ENCODE measurements around the gene PSMD1.

PSMD1 gene

GRCh38 chr2:231049286-231050017 is 7.2 kb upstream of the PSMD1 start:
- DNase-seq (ENCODE audit: extremely low read depth, insufficient read length): no peak
- TF ChIP-seq CTCF (IDR thresholded peaks at IDR 0.05; ENCODE audit: insufficient read depth, low read length, poor library complexity, severe bottlenecking): no peak
- no peak overlapping the region for H3K4me3 ChIP-seq (replicated peaks; ENCODE audit: low read depth, low read length)
- no peaks in the 10 kb centered on the region; the same call in 1 of the 2 replicates for H3K27me3 ChIP-seq (replicated peaks; ENCODE audit: control insufficient read depth, insufficient read depth, low read length)
- H3K36me3 ChIP-seq (ENCODE audit: control insufficient read depth, insufficient read depth, low read length): no peaks in the 10 kb centered on the region

DNA sequence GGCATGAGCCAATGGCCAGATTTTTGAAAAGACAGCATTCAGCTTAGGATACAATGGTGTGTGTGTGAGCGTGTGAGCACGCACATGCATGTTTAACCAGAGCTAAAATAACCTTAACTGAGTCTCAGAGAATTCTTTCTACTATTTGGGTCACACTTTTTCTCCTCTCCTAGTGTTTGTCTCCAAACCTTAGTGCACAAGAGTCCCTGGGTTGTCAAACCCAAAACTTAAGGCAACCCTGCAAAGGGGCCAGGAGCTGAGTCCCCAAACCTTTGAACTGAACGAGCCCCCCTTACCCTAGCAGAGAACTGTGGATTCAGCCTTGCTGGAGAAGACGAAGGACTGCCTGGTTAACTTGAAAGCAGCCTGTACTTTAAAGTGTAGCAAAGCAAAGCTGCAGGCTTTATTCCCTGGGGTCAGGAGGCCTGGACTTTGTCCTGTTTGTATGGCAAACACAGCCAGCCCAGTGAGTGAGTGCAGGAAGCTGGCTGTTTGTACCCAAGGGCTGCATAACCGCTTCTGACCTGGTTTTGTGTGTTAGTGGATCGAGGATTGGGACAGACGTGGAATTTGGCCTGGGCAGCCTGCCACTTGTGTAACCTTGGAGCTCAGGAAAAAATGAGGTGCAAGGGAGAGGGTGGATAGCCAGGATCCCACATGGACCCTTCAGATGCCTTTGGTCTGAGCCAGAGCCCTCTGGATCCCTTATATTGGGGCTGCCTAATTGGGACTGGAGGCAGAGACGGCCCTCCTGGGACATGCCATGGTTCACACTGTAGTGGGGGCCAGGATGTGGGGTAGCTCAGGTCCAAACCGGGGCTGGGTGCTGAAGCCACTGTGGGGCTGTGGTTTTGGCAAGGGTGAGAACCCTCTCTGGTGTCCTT is 6.4 kb upstream of the PSMD1 start:
- no peak for TF ChIP-seq CTCF (IDR thresholded peaks at IDR 0.05; ENCODE audit: insufficient read depth, low read length, poor library complexity, severe bottlenecking)
- Histone ChIP-seq H3K27me3 (replicated peaks; ENCODE audit: control insufficient read depth, insufficient read depth, low read length) (no peaks in the 10 kb centered on the region; the same call in 1 of the 2 replicates), H3K36me3 (ENCODE audit: control insufficient read depth, insufficient read depth, low read length) (no peaks in the 10 kb centered on the region), H3K4me3 (replicated peaks; ENCODE audit: low read depth, low read length) (no peak overlapping the region)
- no peak for DNase-seq (ENCODE audit: extremely low read depth, insufficient read length)

- Histone ChIP-seq H3K4me3 (replicated peaks; ENCODE audit: low read depth, low read length) (no peak overlapping the region), H3K36me3 (ENCODE audit: control insufficient read depth, insufficient read depth, low read length) (no peaks in the 10 kb centered on the region), H3K27me3 (replicated peaks; ENCODE audit: control insufficient read depth, insufficient read depth, low read length) (no peaks in the 10 kb centered on the region; the same call in 1 of the 2 replicates)
- no peak for TF ChIP-seq CTCF (IDR thresholded peaks at IDR 0.05; ENCODE audit: insufficient read depth, low read length, poor library complexity, severe bottlenecking)
- no peak for DNase-seq (ENCODE audit: extremely low read depth, insufficient read length)
These were observed 5.6 kb upstream of the PSMD1 start for GRCh38 chr2:231051116-231051515.

- Histone ChIP-seq H3K4me3 (replicated peaks; ENCODE audit: low read depth, low read length) (peak overlapping the region; percentile 56), H3K36me3 (ENCODE audit: control insufficient read depth, insufficient read depth, low read length) (no peaks in the 10 kb centered on the region), H3K27me3 (replicated peaks; ENCODE audit: control insufficient read depth, insufficient read depth, low read length) (no peaks in the 10 kb centered on the region; the same call in 1 of the 2 replicates)
- peak; percentile 99 for TF ChIP-seq CTCF (IDR thresholded peaks at IDR 0.05; ENCODE audit: insufficient read depth, low read length, poor library complexity, severe bottlenecking)
- DNase-seq (ENCODE audit: extremely low read depth, insufficient read length): peak; percentile 83
These were observed 3.9 kb upstream of the PSMD1 start for GRCh38 chr2:231052494-231053451.

DNA sequence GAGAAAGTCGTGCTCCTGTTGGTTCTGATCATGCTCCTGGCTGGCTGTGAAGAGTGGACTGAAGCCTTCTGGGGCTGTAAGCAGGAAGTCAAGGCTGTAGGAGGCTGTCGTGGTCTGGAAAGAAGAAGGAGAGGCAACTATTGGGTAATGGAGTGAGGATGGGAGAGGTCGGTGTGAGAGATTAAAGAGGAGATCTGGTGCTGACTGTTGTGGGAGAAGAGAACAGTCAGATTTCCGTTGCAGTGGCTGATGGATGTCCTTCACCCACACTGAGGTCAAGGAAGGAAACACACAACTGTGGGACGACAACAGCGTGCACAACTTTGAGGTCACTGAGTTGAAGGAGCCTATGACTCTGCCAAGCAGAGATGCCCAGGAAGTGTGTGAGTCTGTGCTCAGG is 2.8 kb upstream of the PSMD1 start:
- no peak for DNase-seq (ENCODE audit: extremely low read depth, insufficient read length)
- TF ChIP-seq CTCF (IDR thresholded peaks at IDR 0.05; ENCODE audit: insufficient read depth, low read length, poor library complexity, severe bottlenecking): no peak

More for the DNA sequence above, 2.8 kb upstream of the PSMD1 start:
- Histone ChIP-seq H3K4me3 (replicated peaks; ENCODE audit: low read depth, low read length) (no peak overlapping the region), H3K36me3 (ENCODE audit: control insufficient read depth, insufficient read depth, low read length) (no peaks in the 10 kb centered on the region), H3K27me3 (replicated peaks; ENCODE audit: control insufficient read depth, insufficient read depth, low read length) (no peaks in the 10 kb centered on the region)

Data from GM06990 (cell line).